HepG2 (cell line): ENCODE data around the gene PPM1H. TPM values are rescaled to one million over a fixed set of nuclear protein-coding genes. Genes with fewer than 3 reads are reported as not detected.

ENCODE experiments used
- ATAC-seq: fragments of 200-7000 bp; cut with Tn5 transposase; 3 replicates; pipeline ENCODE4 v1.9.1; 2020; ENCODE audit warnings: mild to moderate bottlenecking, moderate library complexity
- BruUV-seq: library from RNA; stranded (reverse); fragments of 400-500 nt; replicated peaks from 2 replicates; lab custom pipeline; 2021; lab: Mats Ljungman, UMichigan
- CTCF ChIA-PET: fragments of 300-600 bp; formaldehyde crosslinking; extraction: SDS; loops from one replicate; lab custom pipeline; 2021; ENCODE audit warnings: low total read pairs, inconsistent platforms, low intra/inter-chr PET ratio; lab: Yijun Ruan, JAX
- POLR2A ChIA-PET: fragments of 350-600 bp; sonication (Branson Sonifier 250); formaldehyde crosslinking; loops from one replicate; lab custom pipeline; 2020; ENCODE audit warnings: antibody characterized with exemption, inconsistent platforms; lab: Yijun Ruan, JAX
- DNase-seq: peaks from one replicate; pipeline ENCODE4 v3.0.0-alpha.2; 2015; ENCODE audit warnings: low spot score
- FAIRE-seq: peaks from 3 replicates; lab custom pipeline; 2011; peaks lifted over from hg19 to GRCh38; lab: Jason Lieb, UNC
- H2AFZ ChIP-seq: one replicate; pipeline ENCODE4 v1.6.1; 2011; ENCODE audit warnings: low read length, inconsistent platforms
- H3K27ac ChIP-seq: fragments of 300-600 bp; 3 replicates; pipeline ENCODE4 v1.8.0; 2011; ENCODE audit warnings: mixed run types, mild to moderate bottlenecking, mixed read lengths, low read length, inconsistent platforms; ENCODE audit not compliant: insufficient read depth; ENCODE audit errors: extremely low read length
- H3K27me3 ChIP-seq, 2 experiments: fragments of 200-600 bp in 1 of 2; 2 replicates in 1 of 2; 3 replicates in 1 of 2; pipeline versions ENCODE4 v1.6.0 to v1.8.0; 2011; ENCODE audit warnings: low read length in 2 of 2, mild to moderate bottlenecking in 2 of 2, moderate library complexity in 2 of 2, inconsistent platforms in 1 of 2; ENCODE audit not compliant: insufficient read depth in 2 of 2, control insufficient read depth in 1 of 2
- H3K36me3 ChIP-seq, 2 experiments: fragments of 200-600 bp in 1 of 2; replicated peaks in 1 of 2; 2 replicates in 1 of 2; 3 replicates in 1 of 2; pipeline versions ENCODE4 v1.5.1 to v1.8.0; 2011; ENCODE audit warnings: low read length in 2 of 2, inconsistent platforms in 1 of 2; ENCODE audit not compliant: insufficient read depth in 2 of 2, control insufficient read depth in 1 of 2
- H3K4me1 ChIP-seq: 2 replicates; pipeline ENCODE4 v1.5.1; 2012; ENCODE audit warnings: low read length, inconsistent platforms; ENCODE audit not compliant: insufficient read depth
- H3K4me2 ChIP-seq: 2 replicates; pipeline ENCODE4 v1.6.0; 2011; ENCODE audit warnings: low read depth, low read length, inconsistent platforms
- H3K4me3 ChIP-seq, 3 experiments: fragments of 200-600 bp in 1 of 3; sonication (generic), shearing (Covaris generic) in 1 of 3; replicated peaks in 1 of 3; 2 replicates each; pipeline ENCODE4 v1.5.1; 2011 to 2016; ENCODE audit warnings: low read length in 3 of 3, inconsistent platforms in 2 of 3, low read depth in 2 of 3, mild to moderate bottlenecking in 2 of 3, control low read depth in 1 of 3, mixed read lengths in 1 of 3; ENCODE audit not compliant: insufficient read depth in 1 of 3
- H3K79me2 ChIP-seq: one replicate; pipeline ENCODE4 v1.6.1; 2011; ENCODE audit warnings: low read length, inconsistent platforms; ENCODE audit not compliant: insufficient read depth
- H3K9ac ChIP-seq: 2 replicates; pipeline ENCODE4 v1.6.0; 2011; ENCODE audit warnings: mild to moderate bottlenecking, low read depth, low read length, inconsistent platforms; ENCODE audit not compliant: insufficient read depth
- H3K9me3 ChIP-seq: 2 replicates; pipeline ENCODE4 v1.5.1; 2012; ENCODE audit warnings: mild to moderate bottlenecking, low read length
- H4K20me1 ChIP-seq: 2 replicates; pipeline ENCODE4 v1.6.0; 2011; ENCODE audit warnings: inconsistent platforms, mild to moderate bottlenecking, low read length, moderate library complexity; ENCODE audit not compliant: insufficient read depth
- AGO2 ChIP-seq: fragments of 200-400 bp; formaldehyde crosslinking; optimal IDR thresholded peaks from 2 replicates; pipeline ENCODE3; 2017; ENCODE audit warnings: mild to moderate bottlenecking, low read depth, low read length, moderate library complexity
- BCL3 ChIP-seq: sonication (generic); formaldehyde crosslinking; IDR thresholded peaks from 2 replicates; pipeline ENCODE4 v1.5.1; 2020; ENCODE audit warnings: mild to moderate bottlenecking, missing genetic modification reagents, moderate library complexity
- CSRNP1 ChIP-seq: sonication (generic); formaldehyde crosslinking; IDR thresholded peaks from 2 replicates; pipeline ENCODE4 v1.8.1; 2023; ENCODE audit warnings: mild to moderate bottlenecking, missing genetic modification reagents
- HHEX ChIP-seq: IDR thresholded peaks from 2 replicates; pipeline ENCODE4 v1.6.1; 2016; ENCODE audit warnings: control low read depth
- IKZF5 ChIP-seq: IDR thresholded peaks from 2 replicates; pipeline ENCODE4 v1.6.1; 2018; ENCODE audit warnings: missing genetic modification reagents, mild to moderate bottlenecking, missing compliant biosample characterization
- KLF13 ChIP-seq: sonication (generic); formaldehyde crosslinking; IDR thresholded peaks from 2 replicates; pipeline ENCODE4 v1.4.0; 2020; ENCODE audit warnings: mild to moderate bottlenecking, missing genetic modification reagents
- MXI1 ChIP-seq: IDR thresholded peaks from 3 replicates; pipeline ENCODE4 v1.6.1; 2012; ENCODE audit warnings: low read depth, low read length, inconsistent platforms, borderline replicate concordance
- PITX1 ChIP-seq: sonication (generic); formaldehyde crosslinking; IDR thresholded peaks from 2 replicates; pipeline ENCODE4 v1.5.1; 2020; ENCODE audit warnings: mild to moderate bottlenecking, missing genetic modification reagents
- RBFOX2 ChIP-seq: fragments of 200-400 bp; formaldehyde crosslinking; IDR thresholded peaks from 2 replicates; pipeline ENCODE4 v1.6.1; 2017; ENCODE audit warnings: low read depth, mild to moderate bottlenecking, low read length
- RFXANK ChIP-seq: IDR thresholded peaks from 2 replicates; pipeline ENCODE4 v1.6.1; 2016
- SOX13 ChIP-seq, 3 experiments: fragments of 450-650 bp in 1 of 3; sonication (generic) in 1 of 3; formaldehyde crosslinking in 1 of 3; IDR thresholded peaks in 2 of 3; conservative IDR thresholded peaks in 1 of 3; 2 replicates each; pipeline versions ENCODE4 v1.5.0 to v1.6.1; 2016 to 2020; ENCODE audit warnings: antibody characterized with exemption in 1 of 3, mild to moderate bottlenecking in 1 of 3, missing compliant biosample characterization in 1 of 3, missing genetic modification reagents in 1 of 3, moderate library complexity in 1 of 3
- TEAD3 ChIP-seq: optimal IDR thresholded peaks from 2 replicates; pipeline ENCODE3; 2016; ENCODE audit warnings: borderline replicate concordance
- ZEB1 ChIP-seq: IDR thresholded peaks from 2 replicates; pipeline ENCODE4 v1.6.1; 2012; ENCODE audit warnings: mild to moderate bottlenecking, low read depth, inconsistent platforms; ENCODE audit not compliant: insufficient replicate concordance
- ZFP1 ChIP-seq: IDR thresholded peaks from 2 replicates; pipeline ENCODE4 v1.6.1; 2016
- ZNF225 ChIP-seq: sonication (generic); formaldehyde crosslinking; IDR thresholded peaks from 2 replicates; pipeline ENCODE4 v1.4.0; 2020; ENCODE audit warnings: mild to moderate bottlenecking, missing genetic modification reagents
- ZNF276 ChIP-seq: sonication (generic); formaldehyde crosslinking; IDR thresholded peaks from 2 replicates; pipeline ENCODE4 v1.4.0; 2020; ENCODE audit warnings: mild to moderate bottlenecking, low read depth, missing genetic modification reagents
- ZNF451 ChIP-seq: sonication (generic); formaldehyde crosslinking; IDR thresholded peaks from 2 replicates; pipeline ENCODE4 v1.5.0; 2020; ENCODE audit warnings: mild to moderate bottlenecking, missing genetic modification reagents
- ZNF510 ChIP-seq: sonication (generic); formaldehyde crosslinking; IDR thresholded peaks from 2 replicates; pipeline ENCODE4 v1.4.0; 2020; ENCODE audit warnings: low read depth, mild to moderate bottlenecking, missing genetic modification reagents
- WGBS: methylation state at CpG from one replicate; pipeline ENCODE4 v1.1.6; 2017; ENCODE audit warnings: low lambda C conversion rate; 5-methylcytosine and 5-hydroxymethylcytosine counted together
- in situ Hi-C: cut with HindIII; loops from 2 replicates; pipeline ENCODE4 v1.10.0; 2017; ENCODE audit warnings: low pct_unique_long_range_greater_than_20kb; ENCODE audit not compliant: extremely low pct_ligation_motif_present
- intact Hi-C: fragments of 100-400 bp; cut with micrococcal nuclease; formaldehyde crosslinking; loops from one replicate; pipeline ENCODE4 v1.10.0; 2022; ENCODE audit not compliant: unreplicated experiment
- polyA plus RNA-seq, 8 experiments: library from polyadenylated mRNA; depleted of rRNA in 3 of 8; stranded (reverse) in 7 of 8; unstranded in 1 of 8; fragments of >200 nt; fragmentation: Illumina TruSeq in 4 of 8; extraction: Trizol in 4 of 8; gene quantifications; 2 replicates each; pipeline versions ENCODE4 v1.2.1 to v1.2.3, GENCODE V29; 2011 to 2016; ENCODE audit warnings: low read depth in 4 of 8, missing spikeins in 1 of 8, mixed read lengths in 1 of 8; ENCODE audit not compliant: insufficient read depth in 1 of 8
- total RNA-seq, 5 experiments: library from RNA; depleted of rRNA; stranded (reverse); fragments of >200 nt; fragmentation: Illumina TruSeq; extraction: Trizol; gene quantifications; 2 replicates each; pipeline ENCODE4 v1.2.3, GENCODE V29; 2016; ENCODE audit warnings: low read depth in 1 of 5

The PPM1H gene
- total and polyA plus RNA-seq, 2 of the 13 experiments (the other 11 are each of a cell fraction or from before 2014, with no cell fraction given), result 29.1 to 38.1 TPM

- TF ChIP-seq SOX13 (IDR thresholded peaks at IDR 0.05) (no peak), SOX13 (CRISPR knock-in tag; conservative IDR thresholded peaks at IDR 0.05 in 1 of 2, IDR thresholded peaks at IDR 0.05 in 1 of 2) (no peak), CSRNP1 (no peak), HHEX (no peak), ZNF451 (CRISPR knock-in tag) (no peak)
Observed at GRCh38 chr12:62748941-62749468, 185.9 kb downstream of the PPM1H start (continued).

GRCh38 chr12:62744551-62744950 lies 190.4 kb downstream of the PPM1H start:
- in situ Hi-C loops (no loop called here), intact Hi-C loops (no loop called here)
- H3K9me3 ChIP-seq, result no peaks in the 10 kb centered on the region
- ChIA-PET POLR2A (no interaction called here), CTCF (no interaction called here)
- H3K9ac ChIP-seq, result no peak overlapping the region
- BruUV-seq, result no TSS peak
- FAIRE-seq, result no peak
- no peaks in the 10 kb centered on the region for H3K27me3 ChIP-seq
- no peak overlapping the region for H3K27ac ChIP-seq
- no peak overlapping the region for H3K4me2 ChIP-seq
- DNase-seq, result no peak
- H2AFZ ChIP-seq, result no peak overlapping the region
- peaks cover 4 to 24% of the 10 kb centered on the region in 2 experiments; a peak in 4 of 5 replicates for H3K36me3 ChIP-seq
- H4K20me1 ChIP-seq, result peaks cover 3% of the 10 kb centered on the region; the same call in 1 of the 2 replicates
- peaks cover 1% of the 10 kb centered on the region for H3K79me2 ChIP-seq
- no peaks in the 10 kb centered on the region for H3K4me1 ChIP-seq
- H3K4me3 ChIP-seq, result no peak overlapping the region
- 98% methylated on average over 5 of the region's 5 CpGs for WGBS
- no peak for ATAC-seq
- no peak for TF ChIP-seq ZEB1
- TF ChIP-seq IKZF5, result no peak
- no peak for TF ChIP-seq ZNF276 (CRISPR knock-in tag)
- no peak for TF ChIP-seq KLF13 (CRISPR knock-in tag)
- no peak for TF ChIP-seq BCL3 (CRISPR knock-in tag)
- TF ChIP-seq PITX1 (CRISPR knock-in tag), result no peak
- no peak for TF ChIP-seq ZNF225 (CRISPR knock-in tag)
- no peak for TF ChIP-seq TEAD3 (CRISPR knock-in tag)
- TF ChIP-seq AGO2, result no peak
- TF ChIP-seq ZFP1 (CRISPR knock-in tag), result no peak
- no peak for TF ChIP-seq RFXANK (CRISPR knock-in tag)
- TF ChIP-seq MXI1, result no peak
- TF ChIP-seq RBFOX2, result no peak
- no peak for TF ChIP-seq ZNF510 (CRISPR knock-in tag)
